WTC11 (cell line): ENCODE results near the gene ESAM. TPM values are rescaled to one million over a fixed set of nuclear protein-coding genes. Genes with fewer than 3 reads are reported as not detected.

Experiments used
- ATAC-seq: fragments of 200-7000 bp; cut with Tn5 transposase; 2 replicates; pipeline ENCODE4 v1.10.0; 2021; ENCODE audit warnings: mild to moderate bottlenecking, moderate library complexity
- CTCF ChIA-PET: fragments of 300-600 bp; sonication (Branson Sonifier 250); formaldehyde crosslinking; loops from one replicate; lab custom pipeline; 2021; ENCODE audit warnings: antibody characterized with exemption; lab: Charles Lee
- POLR2A ChIA-PET: fragments of 350-600 bp; sonication (Branson Sonifier 250); formaldehyde crosslinking; loops from one replicate; lab custom pipeline; 2021; ENCODE audit warnings: antibody characterized with exemption; lab: Charles Lee
- DNase-seq: peaks from one replicate; pipeline ENCODE4 v3.0.0; 2021; ENCODE audit warnings: low spot score
- H3K27ac Mint-ChIP-seq: 2 replicates; pipeline ENCODE4 v1.8.0; 2021; ENCODE audit warnings: mixed read lengths
- H3K27me3 Mint-ChIP-seq: 2 replicates; pipeline ENCODE4 v1.8.0; 2021; ENCODE audit warnings: low read depth, mild to moderate bottlenecking, moderate library complexity, mixed read lengths
- H3K36me3 Mint-ChIP-seq: 2 replicates; pipeline ENCODE4 v1.8.0; 2021; ENCODE audit warnings: mixed read lengths
- H3K4me1 Mint-ChIP-seq: 2 replicates; pipeline ENCODE4 v1.8.0; 2022; ENCODE audit warnings: mixed read lengths
- H3K4me3 Mint-ChIP-seq: 2 replicates; pipeline ENCODE4 v1.8.0; 2021; ENCODE audit warnings: mild to moderate bottlenecking, moderate library complexity, mixed read lengths
- H3K9me3 Mint-ChIP-seq: 2 replicates; pipeline ENCODE4 v1.8.0; 2021; ENCODE audit warnings: mixed read lengths
- AFF4 ChIP-seq: sonication (generic); formaldehyde crosslinking; IDR thresholded peaks from 2 replicates; pipeline ENCODE4 v1.8.1; 2023; ENCODE audit warnings: mild to moderate bottlenecking, missing genetic modification reagents, borderline replicate concordance
- ATF1 ChIP-seq: sonication (generic); formaldehyde crosslinking; IDR thresholded peaks from 2 replicates; pipeline ENCODE4 v1.8.1; 2023; ENCODE audit warnings: mild to moderate bottlenecking, moderate library complexity, missing genetic modification reagents
- CREB1 ChIP-seq: sonication (generic); formaldehyde crosslinking; IDR thresholded peaks from 2 replicates; pipeline ENCODE4 v1.8.0; 2023; ENCODE audit warnings: mild to moderate bottlenecking, missing genetic modification reagents
- EMX1 ChIP-seq: fragments of 250-450 bp; sonication (Bioruptor Pico); IDR thresholded peaks from 2 replicates; pipeline ENCODE4 v1.8.0; 2021; ENCODE audit warnings: mild to moderate bottlenecking
- JAZF1 ChIP-seq: fragments of 250-450 bp; sonication (Bioruptor Pico); IDR thresholded peaks from 2 replicates; pipeline ENCODE4 v1.9.0; 2021; ENCODE audit warnings: moderate library complexity, mild to moderate bottlenecking, inconsistent platforms
- PRDM15 ChIP-seq: sonication (generic); formaldehyde crosslinking; IDR thresholded peaks from 2 replicates; pipeline ENCODE4 v1.8.0; 2022; ENCODE audit warnings: missing genetic modification reagents
- ZNF423 ChIP-seq: fragments of 250-450 bp; sonication (Bioruptor Pico); IDR thresholded peaks from 2 replicates; pipeline ENCODE4 v2.1.2; 2022; ENCODE audit warnings: mild to moderate bottlenecking, moderate library complexity
- total RNA-seq: library from RNA; stranded (reverse); gene quantifications from 3 replicates; pipeline ENCODE4 v1.2.3, GENCODE V29; 2021
- TF ChIP-seq, protein P1 (sequence below): fragments of 200-600 bp; IDR thresholded peaks from 2 replicates; pipeline ENCODE4 v1.8.0; 2022; ENCODE audit warnings: antibody characterized with exemption
- TF ChIP-seq, protein P2 (sequence below): sonication (generic); formaldehyde crosslinking; IDR thresholded peaks from 2 replicates; pipeline ENCODE4 v1.8.1; 2023; ENCODE audit warnings: mild to moderate bottlenecking, moderate library complexity, missing genetic modification reagents

ESAM gene
- total RNA-seq, 1 experiment from 2014 or later = 0.48 TPM

GRCh38 chr11:124763156-124763947 is 1.3 kb upstream of the ESAM start:
- TF ChIP-seq, protein P1, sequence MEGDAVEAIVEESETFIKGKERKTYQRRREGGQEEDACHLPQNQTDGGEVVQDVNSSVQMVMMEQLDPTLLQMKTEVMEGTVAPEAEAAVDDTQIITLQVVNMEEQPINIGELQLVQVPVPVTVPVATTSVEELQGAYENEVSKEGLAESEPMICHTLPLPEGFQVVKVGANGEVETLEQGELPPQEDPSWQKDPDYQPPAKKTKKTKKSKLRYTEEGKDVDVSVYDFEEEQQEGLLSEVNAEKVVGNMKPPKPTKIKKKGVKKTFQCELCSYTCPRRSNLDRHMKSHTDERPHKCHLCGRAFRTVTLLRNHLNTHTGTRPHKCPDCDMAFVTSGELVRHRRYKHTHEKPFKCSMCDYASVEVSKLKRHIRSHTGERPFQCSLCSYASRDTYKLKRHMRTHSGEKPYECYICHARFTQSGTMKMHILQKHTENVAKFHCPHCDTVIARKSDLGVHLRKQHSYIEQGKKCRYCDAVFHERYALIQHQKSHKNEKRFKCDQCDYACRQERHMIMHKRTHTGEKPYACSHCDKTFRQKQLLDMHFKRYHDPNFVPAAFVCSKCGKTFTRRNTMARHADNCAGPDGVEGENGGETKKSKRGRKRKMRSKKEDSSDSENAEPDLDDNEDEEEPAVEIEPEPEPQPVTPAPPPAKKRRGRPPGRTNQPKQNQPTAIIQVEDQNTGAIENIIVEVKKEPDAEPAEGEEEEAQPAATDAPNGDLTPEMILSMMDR = peak; percentile 67
- TF ChIP-seq JAZF1 (CRISPR knock-in tag) = no peak
- Mint-ChIP-seq H3K4me1 (peaks cover 35% of the 10 kb centered on the region), H3K4me3 (peak overlapping the region; percentile 87), H3K27ac (no peak overlapping the region), H3K36me3 (peaks cover 7% of the 10 kb centered on the region; the same call in 1 of the 2 replicates), H3K27me3 (peaks cover 47% of the 10 kb centered on the region), H3K9me3 (no peaks in the 10 kb centered on the region)
- ChIA-PET CTCF (interaction anchor here (0.6 to 5.6 kb wide), 41 partner anchors 9 to 1439 kb away, joined by 3 to 61 read pairs (median 6); partner anchors contain the start of genes MSANTD2, NRGN, ROBO3 and SIAE), POLR2A (interaction anchor here (0.6 to 1.0 kb wide), 4 partner anchors 20 to 107 kb away, joined by 3 to 4 read pairs (median 3); no protein-coding TSS in a partner anchor)
- DNase-seq = peak; percentile 91
- ATAC-seq = peak; percentile 5

GRCh38 chr11:124762624-124763155 is 600 bp upstream of the ESAM start:
- Mint-ChIP-seq H3K4me3 (peak overlapping the region; percentile 87), H3K27me3 (peaks cover 54% of the 10 kb centered on the region), H3K4me1 (peaks cover 42% of the 10 kb centered on the region), H3K36me3 (peaks cover 5% of the 10 kb centered on the region; the same call in 1 of the 2 replicates), H3K27ac (no peak overlapping the region), H3K9me3 (no peaks in the 10 kb centered on the region)
- TF ChIP-seq ZNF423 (CRISPR knock-in tag) (peak; percentile 59; the same call in 1 of the 2 replicates), AFF4 (CRISPR knock-in tag) (no peak), CREB1 (CRISPR knock-in tag) (no peak), EMX1 (CRISPR knock-in tag) (peak; percentile 36; the same call in 1 of the 2 replicates)
- TF ChIP-seq, protein P2, sequence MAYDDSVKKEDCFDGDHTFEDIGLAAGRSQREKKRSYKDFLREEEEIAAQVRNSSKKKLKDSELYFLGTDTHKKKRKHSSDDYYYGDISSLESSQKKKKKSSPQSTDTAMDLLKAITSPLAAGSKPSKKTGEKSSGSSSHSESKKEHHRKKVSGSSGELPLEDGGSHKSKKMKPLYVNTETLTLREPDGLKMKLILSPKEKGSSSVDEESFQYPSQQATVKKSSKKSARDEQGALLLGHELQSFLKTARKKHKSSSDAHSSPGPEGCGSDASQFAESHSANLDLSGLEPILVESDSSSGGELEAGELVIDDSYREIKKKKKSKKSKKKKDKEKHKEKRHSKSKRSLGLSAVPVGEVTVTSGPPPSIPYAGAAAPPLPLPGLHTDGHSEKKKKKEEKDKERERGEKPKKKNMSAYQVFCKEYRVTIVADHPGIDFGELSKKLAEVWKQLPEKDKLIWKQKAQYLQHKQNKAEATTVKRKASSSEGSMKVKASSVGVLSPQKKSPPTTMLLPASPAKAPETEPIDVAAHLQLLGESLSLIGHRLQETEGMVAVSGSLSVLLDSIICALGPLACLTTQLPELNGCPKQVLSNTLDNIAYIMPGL (CRISPR knock-in tag) = peak; percentile 54; the same call in 1 of the 2 replicates
- ATAC-seq (no peak), DNase-seq (peak; percentile 36)
- ChIA-PET CTCF (interaction anchor here (0.6 to 5.6 kb wide), 29 partner anchors 11 to 184 kb away, joined by 3 to 61 read pairs (median 7); partner anchors contain the start of genes MSANTD2, NRGN, ROBO3 and SIAE), POLR2A (interaction anchor here (0.8 to 1.0 kb wide), 2 partner anchors 90 to 106 kb away, joined by 3 read pairs; no protein-coding TSS in a partner anchor)

DNA sequence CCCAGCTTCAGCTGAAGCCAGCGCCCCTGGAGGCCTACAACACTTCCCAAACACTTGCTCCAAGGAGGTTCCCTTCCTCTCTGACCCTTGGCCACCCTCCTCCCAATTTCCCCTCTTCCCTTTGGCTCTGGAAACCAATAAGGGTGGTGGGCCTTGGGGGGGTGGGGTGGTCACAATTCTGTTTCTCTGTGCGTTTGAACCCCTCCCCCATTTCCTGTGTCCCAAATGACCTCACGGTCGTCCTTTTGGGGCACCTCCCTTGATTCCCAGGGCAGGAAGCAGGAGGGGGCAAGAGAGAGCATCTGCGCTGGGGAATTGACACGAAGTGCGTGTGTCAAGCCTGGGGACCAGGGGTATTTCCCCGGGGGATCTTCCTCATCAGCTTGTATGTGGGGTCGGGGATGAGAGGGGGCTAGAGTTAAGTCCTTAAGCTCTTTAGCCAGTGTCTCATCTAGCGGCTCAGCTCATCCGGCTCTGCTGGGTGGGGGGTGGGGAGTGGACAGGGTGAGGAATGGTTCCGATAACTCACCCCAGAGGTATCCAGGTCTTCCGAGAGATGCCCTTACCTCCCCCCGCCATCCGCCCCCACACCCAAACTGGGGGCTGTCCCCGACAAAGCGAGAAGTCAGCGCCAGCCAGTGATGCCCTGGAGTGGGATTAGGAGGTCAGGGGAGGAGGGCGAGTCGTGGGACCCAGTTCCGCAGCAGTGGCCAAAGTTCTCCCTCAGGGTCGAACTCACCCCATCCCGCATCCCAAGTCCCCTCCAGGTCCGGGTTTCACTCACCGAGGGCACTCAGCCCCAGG is 587 bp downstream of the ESAM start:
- Mint-ChIP-seq H3K9me3 (no peaks in the 10 kb centered on the region), H3K27ac (no peak overlapping the region), H3K4me1 (peaks cover 51% of the 10 kb centered on the region), H3K27me3 (peaks cover 66% of the 10 kb centered on the region), H3K4me3 (peak overlapping the region; percentile 84), H3K36me3 (peaks cover 3% of the 10 kb centered on the region; the same call in 1 of the 2 replicates)
- ChIA-PET POLR2A (interaction anchor here (0.6 to 1.1 kb wide), 4 partner anchors 9 to 89 kb away, joined by 3 read pairs; no protein-coding TSS in a partner anchor), CTCF (interaction anchor here (0.6 to 5.6 kb wide), 19 partner anchors 10 to 1515 kb away, joined by 3 to 61 read pairs (median 6); partner anchors contain the start of genes SIAE, SPA17 and VSIG2)
- ATAC-seq = no peak
- DNase-seq = peak; percentile 24
- 0 out of 2 replicates have a peak, but pooled peaks have one; percentile 12 for TF ChIP-seq PRDM15 (CRISPR knock-in tag)
- TF ChIP-seq ATF1 = no peak
